Stimulated activated CD4-positive, alpha-beta T cell treated with anti-CD3 and anti-CD28 coated beads, Interleukin-12 subunit alpha, Interleukin-12 subunit beta, amount 100 ng/mL, for 4 hours (primary cell): ENCODE data around the gene ZNF273.
"Not testable (repeated sequence)": the region's sequence is repeated elsewhere in the genome, so short reads cannot be mapped to it uniquely, and the experiment has no call there.

Source experiments
- DNase-seq: peaks from one replicate; pipeline ENCODE4 v3.0.0-alpha.2; 2020

The ZNF273 gene

DNA sequence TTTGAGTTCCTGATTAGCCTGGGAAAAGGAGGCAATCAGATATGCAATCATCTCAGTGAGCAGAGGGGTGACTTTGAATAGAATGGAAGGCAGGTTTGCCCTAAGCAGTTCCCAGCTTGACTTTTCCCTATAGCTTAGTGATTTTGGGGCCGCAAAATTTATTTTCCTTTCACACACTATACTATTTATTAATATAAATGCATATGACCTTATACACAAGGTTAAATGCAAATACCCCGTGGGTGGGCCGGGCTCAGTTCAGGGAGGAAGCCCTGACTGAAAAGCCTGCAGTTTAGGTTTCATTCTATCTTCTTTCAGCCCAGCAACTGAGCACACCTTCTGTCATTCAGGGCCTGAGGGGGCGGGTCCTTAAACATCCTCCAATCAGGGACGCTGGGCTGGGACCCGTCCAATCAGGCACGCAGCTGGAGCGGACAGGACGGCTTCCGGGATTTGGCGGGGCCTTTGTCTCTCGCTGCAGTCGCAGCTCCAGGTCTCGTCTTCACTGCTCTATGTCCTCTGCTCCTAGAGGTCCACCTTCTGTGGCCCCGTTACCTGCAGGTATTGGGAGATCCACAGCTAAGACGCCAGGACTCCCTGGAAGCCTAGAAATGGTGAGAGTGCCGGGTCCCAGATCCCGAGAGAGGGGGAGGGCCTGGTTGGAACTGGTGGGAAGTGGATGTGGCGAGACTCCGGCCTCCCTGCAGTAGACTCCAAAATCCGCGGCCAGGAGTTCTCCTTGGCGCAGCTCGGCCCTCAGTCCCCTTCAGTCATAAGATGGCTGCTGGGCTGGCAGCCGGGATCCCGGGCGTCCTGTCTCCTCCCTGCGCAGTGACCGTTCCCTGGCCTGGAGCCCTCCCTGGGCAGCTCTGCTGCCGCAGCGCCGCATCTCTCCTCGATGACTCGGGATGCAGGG, at the start of gene ZNF273:
ZNF273 (plus strand) TSS at position 468 of the 916 bp plus-strand sequence; CDS start at position 513, 45 bp downstream.
- peak; percentile 84 for DNase-seq

DNA sequence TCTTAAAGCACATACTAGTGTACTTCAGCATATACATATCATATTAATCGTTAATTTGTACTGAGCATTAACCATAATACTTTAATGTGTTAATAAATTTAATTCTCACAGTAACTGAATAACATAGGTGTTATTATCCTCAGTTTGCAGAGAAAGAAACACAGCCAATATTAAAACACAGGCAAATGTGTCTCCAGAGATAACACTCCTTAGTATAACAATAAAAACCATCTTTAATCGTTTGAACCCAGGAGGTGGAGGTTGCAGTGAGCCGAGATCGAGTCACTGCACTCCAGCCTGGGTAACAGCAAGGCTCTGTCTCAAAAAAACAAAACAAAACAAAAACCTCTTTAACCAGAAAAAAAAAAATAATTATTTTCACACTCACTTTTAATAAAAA, 49.4 kb upstream of the ZNF273 start:
- DNase-seq, result no peak

DNA sequence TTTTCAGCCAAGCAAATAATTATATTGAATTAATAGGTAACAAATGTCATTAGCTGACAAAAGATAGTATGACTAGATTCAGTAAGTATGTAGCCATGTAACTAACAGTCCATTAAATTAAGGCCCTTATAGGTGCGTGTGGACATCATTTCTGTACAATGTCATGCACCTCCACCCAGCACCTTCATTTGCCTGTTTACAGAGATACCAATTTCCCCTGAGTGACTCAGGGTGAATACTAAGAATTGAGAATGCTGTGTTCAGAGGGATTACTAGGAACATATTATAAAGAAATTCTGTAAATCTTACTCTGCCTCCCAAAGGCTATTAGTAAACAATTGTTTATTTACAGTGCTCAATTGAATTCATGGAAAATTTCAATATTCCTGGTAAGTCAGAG, 48.1 kb upstream of the ZNF273 start:
- no peak for DNase-seq

DNA sequence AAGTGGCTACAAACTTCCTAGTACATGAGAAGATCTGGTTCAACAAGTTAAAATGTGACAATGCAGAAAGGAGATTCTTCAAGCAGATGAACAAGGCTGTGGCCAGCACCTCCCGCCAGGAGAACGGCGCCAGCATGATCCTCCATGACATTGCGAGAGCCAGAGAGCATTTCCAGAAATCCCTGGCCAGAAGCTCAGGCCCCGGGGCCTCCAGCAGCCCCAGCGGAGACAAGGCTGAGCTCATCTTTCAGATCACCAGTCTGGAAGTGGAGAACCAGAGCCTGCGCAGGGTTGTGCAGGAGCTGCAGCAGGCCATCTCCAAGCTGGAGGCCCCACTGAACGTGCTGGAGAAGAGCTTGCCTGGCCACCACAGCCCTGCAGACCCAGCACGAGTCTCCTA, 40.1 kb upstream of the ZNF273 start:
- no peak for DNase-seq

DNA sequence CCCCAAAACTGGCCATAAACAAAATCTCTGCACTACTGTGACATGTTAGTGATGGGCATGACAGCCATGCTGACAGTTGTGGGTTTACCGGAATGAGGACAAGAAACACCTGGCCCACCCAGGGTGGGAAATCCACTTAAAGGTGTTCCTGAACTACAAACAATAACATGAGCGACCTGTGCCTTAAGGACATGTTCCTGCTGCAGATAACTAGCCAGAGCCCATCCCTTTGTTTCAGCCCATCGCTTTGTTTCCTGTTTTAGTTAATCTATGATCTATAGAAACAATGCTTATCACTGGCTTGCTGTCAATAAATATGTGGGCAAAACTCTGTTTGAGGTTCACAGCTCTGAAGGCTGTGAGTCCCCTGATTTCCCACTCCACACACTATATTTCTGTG, 39.5 kb upstream of the ZNF273 start:
- not testable (repeated sequence) for DNase-seq

DNA sequence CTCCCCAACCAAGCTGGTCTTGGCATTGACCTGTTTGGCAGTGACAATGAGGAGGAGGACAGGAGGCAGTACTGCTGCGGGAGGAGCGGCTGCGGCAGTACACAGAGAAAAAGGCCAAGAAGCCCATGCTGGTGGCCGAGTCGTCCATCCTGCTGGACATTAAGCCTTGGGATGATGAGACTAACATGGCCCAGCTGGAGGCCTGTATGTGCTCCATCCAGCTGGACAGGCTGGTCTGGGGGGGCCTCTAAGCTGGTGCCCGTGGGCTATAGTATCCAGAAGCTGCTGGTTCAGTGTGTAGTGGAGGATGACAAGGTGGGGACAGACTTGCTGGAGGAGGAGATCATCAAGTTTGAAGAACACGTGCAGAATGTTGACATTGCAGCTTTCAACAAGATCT, 39.1 kb upstream of the ZNF273 start:
- no peak for DNase-seq

DNA sequence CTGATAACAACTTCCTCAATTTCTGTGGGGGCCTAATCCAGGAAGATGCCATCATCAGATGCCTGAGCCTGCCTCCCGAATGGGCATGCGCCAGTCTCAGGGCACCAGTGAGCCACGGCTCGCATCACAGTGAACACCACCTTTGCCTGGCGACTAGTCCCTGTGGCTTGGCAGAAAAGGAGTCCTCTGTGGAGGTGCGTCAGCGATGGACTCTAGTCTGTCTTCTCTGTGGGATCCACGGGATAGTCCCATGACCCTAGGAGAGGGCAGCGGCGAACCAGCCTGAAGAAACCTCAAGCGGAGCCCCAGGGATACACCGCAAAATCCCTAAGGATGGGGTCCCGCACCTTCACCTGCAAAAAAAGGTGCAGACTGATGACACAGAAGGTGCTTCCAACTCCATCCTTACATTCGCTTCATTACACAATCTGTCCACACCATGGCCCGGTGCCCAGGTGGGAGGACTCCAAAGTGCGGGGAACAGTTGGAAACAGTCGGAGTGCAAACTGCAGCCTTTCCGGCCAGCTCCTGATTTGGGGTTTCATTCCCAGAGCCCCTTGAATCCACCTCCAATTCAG, 35.1 kb upstream of the ZNF273 start:
- no peak for DNase-seq

DNA sequence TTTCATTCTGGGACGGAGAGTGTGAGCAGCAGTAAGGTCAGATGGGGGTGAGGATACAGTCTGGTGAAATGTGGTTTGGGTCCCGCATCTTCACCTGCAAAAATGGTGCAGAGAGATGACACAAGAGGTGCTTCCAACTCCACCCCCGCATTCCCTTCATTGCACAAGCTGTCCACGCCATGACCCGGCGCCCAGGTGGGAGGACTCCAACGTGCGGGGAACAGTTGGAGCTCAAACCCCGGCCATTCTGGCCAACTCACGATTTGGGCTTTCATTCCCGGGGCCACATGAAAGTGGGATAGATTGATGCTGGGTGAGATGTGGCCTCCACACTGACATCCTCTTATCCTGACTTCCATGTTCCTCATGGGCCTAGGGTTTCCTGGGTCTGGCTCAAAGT, 34.6 kb upstream of the ZNF273 start:
- DNase-seq, result no peak

DNA sequence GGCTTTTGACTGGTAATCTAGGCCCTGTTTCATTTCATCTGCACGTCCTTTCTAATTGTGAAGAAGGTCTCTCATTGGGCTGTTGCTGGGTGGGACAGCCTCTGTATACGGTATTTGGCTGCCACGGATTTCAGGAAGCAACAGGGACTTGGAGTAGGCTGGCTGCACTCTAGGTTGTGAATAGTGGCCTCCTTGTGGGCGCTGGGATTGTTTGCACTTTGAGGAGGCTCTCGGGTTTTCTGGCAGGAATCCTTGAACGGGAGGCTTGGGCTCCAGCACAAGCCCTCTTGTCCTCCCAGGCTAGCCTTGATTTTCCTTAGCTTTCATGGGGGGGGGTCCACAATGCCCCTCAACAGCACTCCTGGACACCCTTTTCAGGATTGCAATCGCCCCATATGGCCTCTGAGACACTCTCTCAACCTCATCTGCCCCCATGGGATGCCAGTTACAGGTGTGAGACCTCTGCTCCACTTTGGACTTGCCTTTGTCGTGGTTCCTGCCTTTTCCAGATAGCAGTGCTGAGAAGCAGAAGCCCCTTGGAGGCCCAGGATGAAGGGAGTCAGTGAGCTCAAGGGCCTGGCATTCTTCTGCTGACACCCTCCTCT, 33.9 kb upstream of the ZNF273 start:
- no peak for DNase-seq

DNA sequence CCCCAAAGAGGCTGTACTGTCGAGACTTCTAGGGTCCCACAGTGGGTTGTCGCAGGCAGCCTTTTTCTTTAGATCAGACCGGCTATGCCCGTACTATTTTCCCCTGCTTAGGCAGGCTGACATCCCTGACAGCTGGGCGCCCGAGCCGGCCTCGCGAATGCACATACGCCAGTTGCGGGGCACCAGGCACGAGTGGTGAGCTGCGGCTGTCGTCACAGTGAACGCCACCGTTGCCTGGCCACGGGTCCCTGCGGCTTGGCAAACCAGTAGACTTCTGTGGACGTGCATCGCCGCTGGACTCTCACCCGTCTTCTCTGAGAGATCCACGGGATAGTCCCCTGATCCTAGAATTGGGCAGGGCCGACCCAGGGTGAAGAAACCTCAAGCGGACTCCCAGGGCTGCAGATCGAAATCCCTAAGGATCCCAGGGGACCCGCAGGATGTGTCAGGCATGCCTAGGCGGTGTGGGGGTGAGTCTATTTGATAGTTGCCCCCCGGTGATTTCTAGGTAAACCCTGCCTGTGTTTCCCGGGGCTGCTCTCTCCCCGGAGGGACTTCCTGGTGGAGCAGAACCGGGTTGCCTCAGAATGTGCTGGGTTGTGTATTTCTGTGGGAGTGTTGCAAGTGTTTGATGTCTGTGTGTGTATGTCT, 33.0 kb upstream of the ZNF273 start:
- DNase-seq, result no peak

DNA sequence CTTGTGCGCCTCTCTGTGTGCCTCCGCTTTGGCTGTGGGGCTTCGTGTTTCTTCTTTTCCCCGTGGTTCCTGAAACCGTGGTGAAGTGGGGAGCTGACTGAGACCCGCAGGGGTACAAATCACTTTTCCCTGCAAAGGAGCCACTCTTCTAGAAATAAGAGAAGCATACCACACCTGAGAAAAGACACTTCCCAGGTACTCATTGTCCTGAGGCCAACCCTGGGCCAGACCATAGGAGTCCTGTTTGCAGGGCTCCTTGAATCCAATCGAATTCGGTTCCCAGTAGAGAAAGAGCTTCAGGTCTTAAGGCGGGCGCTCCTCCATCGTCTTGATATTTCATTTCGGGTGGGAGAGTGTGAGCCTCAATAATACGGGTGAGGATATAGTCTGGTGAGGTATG, 32.4 kb upstream of the ZNF273 start:
- DNase-seq, result no peak

DNA sequence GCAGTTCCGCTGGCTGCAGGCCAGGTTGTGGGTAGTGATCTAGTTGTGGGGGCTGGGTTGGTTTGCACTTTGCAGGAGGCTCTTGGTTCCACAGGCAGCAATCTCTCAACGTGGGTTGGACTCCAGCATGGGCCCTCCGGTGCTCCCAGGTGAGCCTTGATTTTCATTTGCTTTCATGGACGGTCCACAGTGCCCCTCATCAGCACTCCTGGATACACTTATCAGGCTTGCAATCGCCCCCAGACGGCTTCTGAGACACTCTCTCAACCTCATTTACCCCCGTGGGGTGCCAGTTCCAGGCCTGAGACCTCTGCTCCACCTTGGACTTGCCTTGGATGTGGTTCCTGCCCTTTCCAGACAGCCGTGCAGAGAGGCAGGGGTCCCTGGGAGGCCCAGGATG, 31.3 kb upstream of the ZNF273 start:
- DNase-seq, result no peak

DNA sequence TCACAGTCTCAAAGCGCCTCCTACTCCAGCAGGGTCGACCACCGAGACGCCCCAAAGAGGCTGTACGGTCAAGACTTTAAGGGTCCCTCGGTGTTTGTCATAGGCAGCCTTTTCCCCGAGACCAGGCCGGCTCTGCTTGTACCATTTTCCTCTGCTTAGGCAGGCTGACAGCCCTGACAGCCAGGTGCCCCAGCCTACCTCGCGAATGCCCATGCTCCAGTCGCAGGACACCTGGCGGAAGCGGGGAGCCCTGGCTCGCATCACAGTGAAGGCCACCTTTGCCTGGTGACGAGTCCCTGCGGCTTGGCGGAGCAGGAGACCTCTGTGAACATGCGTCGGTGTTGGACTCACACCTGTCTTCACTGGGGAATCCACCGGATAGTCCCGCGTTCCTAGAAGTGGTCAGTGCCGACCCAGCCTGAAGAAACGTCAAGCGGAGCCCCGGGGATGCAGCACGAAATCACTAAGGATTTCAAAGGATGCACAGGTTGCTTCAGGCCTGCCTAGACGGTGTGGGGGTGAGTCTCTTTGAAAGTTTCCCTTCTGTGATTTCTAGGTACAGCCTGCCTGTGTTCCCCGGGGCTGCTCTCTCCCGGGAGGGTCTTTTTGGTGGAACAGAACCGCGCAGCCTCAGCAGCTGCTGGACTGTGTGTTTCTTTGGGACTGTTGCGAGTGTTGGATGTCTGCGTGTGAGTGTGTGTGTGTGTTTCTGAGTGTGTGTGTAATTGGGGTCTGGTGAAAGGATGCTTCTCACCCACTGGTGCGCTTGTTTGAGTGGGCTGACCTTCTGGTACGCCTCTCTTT, 30.5 kb upstream of the ZNF273 start:
- no peak for DNase-seq

DNA sequence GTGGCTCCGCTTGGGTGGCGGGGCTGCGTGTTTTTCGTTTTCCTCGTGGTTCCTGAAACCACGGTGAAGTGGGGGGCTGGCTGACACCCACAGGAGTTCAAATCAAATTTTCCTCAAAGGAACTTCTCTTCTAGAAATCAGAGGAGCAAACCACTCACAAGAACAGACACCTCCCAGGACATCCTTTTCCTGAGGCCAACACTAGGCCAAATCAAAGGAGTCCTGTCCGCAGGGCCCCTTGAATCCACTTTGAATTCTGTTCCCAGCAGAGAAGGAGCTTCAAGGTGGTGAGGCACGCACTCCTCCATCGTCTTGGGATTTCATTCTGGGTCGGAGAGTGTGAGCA, 29.9 kb upstream of the ZNF273 start:
- DNase-seq, result no peak

DNA sequence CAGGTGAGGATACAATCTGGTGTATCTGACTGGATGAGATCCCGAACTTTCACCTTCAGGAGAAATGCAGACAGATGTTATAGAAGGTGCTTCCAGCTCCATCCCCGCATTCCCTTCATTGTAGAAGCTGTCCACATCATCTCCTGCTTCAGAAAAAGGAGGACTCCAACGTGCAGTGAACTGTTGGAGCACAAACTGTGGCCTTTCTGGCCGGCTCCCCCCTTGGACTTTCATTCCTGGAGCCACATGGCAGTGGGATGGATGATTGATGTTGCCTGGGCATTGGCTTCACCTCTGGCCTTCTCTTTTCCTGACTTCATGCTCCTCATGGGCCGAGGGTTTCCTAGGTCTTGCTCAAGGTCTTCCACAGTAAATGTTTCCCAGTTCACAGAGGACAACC, 29.6 kb upstream of the ZNF273 start:
- no peak for DNase-seq

DNA sequence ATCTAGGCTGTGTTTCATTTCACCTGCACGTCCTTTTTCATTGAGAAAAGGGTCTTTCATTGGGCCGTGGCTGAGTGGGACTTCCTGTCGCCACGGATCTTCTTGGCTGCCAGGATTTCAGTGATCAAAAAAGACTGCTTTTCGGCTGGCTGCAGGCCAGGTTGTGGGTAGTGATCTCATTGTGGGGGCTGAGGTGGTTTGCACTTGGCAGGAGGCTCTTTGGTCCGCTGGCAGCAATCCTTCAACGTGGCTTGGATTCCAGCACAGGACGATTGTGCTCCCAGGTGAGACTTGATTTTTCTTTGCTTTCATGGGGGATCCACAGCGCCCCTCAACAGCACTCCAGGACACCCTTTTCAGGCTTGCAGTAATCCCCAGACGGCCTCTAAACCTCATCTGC, 29.0 kb upstream of the ZNF273 start:
- no peak for DNase-seq

DNA sequence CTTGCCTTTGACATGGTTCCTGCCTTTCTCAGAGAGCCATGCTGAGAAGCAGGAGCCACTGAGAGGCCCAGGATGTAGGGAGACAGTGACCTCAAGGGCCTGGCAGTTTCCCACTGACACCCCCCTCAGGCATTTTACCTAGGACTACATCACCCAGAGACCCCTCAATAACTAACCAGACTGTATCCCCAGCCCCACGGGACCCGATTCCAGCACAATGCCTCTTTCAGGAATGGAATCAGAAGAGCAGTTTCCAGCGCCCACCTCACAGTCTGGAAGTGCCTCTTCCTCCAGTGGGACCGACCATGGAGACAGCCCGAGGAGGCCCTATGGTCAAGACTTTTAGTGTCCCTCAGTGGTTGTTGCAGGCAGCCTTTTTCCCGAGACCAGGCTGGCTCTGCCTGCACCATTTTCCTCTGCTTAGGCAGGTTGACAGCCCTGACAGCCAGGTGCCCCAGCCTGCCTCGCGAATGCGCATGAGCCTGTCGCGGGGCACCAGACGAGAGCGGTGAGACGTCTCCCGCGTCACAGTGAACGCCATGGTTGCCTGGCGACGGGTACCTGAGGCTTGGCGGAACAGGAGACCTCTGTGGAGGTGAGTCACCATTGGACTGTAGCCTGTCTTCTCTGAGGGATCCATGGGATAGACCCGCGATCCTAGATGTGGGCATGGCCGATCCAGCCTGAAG, 28.4 kb upstream of the ZNF273 start:
- no peak for DNase-seq

DNA sequence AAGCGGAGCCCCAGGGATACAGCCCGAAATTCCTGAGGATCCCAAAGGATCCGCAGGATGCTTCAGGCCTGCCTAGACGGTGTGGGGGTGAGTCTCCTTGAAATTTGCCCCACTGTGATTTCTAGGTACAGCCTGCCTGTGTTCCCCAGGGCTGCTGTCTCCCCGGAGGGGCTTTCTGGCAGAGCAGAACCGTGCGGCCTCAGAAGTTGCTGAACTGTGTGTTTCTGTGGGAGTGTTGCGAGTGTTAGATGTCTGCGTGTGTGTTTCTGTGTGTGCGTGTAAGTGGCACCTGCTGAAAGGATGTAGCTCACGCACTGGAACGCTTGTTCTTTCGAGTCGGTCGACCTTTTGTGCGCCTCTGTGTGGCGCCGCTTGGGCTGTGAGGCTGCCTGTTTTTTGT, 27.8 kb upstream of the ZNF273 start:
- DNase-seq, result no peak

DNA sequence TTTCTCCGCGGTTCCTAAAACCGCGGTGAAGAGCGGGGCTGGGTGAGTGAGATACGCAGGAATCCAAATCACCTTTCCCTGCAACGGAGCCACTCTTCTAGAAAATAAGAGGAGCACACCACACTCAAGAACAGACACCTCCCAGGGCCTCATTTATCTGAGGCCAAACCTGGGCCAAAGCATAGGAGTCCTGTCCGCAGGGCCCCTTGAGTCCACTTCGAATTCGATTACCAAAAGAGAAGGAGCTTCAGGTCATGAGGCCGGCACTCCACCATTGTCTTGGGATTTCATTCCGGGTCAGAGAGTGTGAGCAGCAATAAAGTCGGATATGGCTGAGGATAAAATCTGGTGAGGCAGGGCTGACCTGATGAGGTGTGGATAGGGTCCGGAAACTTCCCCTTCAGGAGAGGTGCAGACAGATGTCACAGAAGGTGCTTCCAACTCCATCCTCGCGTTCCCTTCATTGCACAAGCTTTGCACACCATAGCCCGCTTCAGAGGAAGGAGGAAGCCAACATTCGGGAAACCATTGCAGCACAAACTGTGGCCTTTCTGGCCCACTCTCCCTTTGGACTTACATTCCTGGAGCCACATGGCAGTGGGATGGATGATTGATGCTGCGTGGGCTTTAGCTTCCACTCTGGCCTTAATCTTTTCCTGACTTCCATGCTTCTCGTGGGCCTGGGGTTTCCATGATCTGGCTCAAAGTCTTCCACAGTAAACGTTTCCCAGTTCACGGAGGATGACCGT, 27.2 kb upstream of the ZNF273 start:
- DNase-seq, result no peak

DNA sequence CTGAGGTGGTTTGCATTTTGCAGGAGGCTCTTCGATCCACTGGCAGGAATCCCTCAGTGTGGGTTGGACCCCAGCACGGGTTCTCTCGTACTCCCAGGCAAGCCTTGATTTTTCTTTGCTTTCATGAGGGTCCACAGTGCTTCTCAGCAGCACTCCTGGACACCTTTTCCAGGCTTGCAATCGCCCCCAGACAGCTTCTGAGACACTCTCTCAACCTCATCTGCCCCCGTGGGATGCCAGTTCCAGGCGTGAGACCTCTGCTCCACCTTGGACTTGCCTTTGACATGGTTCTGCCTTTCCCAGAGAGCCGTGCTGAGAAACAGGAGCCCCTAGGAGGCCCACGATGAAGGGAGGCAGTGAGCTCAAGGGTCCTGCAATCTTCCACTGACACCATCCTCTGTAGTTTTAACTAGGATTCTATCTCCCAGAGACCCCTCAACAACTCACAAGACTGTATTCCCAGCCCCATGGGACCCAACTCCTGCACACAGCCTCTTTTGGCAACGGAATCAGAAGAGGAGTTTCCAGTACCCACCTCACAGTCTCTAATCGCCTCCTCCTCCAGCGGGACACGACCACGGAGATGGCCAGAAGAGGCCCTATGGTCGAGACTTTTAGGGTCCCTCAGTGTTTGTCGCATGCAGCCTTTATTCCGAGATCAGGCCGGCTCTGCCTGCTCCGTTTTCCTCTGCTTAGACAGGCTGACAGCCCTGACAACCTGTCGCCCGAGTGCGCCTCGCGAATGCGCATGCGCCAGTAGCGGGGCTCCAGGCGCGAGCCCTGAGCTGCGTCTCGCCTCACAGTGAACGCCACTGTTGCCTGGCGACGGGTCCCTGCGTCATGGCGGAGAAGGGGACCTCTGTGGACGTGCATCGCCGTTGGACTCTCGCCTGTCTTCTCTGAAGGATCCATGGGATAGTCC, 26.0 kb upstream of the ZNF273 start:
- peak; percentile 67 for DNase-seq
